OCI-LY7 (cell line): ENCODE data around the gene VPS26B. TPM values are rescaled to one million over a fixed set of nuclear protein-coding genes. Genes with fewer than 3 reads are reported as not detected.

Experiments used
- BruUV-seq: library from RNA; stranded (reverse); fragments of 400-500 nt; replicated peaks from 2 replicates; lab custom pipeline; 2021; lab: Mats Ljungman, UMichigan
- CTCF ChIA-PET: fragments of 300-600 bp; sonication (Branson Sonifier 250); formaldehyde crosslinking; loops from one replicate; lab custom pipeline; 2022; ENCODE audit warnings: antibody characterized with exemption; ENCODE audit not compliant: unreplicated experiment; lab: Charles Lee
- POLR2A ChIA-PET: fragments of 300-600 bp; sonication (Branson Sonifier 250); formaldehyde crosslinking; loops from one replicate; lab custom pipeline; 2022; ENCODE audit warnings: antibody characterized with exemption; lab: Charles Lee
- DNase-seq: peaks from one replicate; pipeline ENCODE4 v3.0.0-alpha.2; 2015; ENCODE audit warnings: low spot score
- H2AFZ ChIP-seq: fragments of 200-600 bp; sonication (generic), shearing (Covaris generic); 2 replicates; pipeline ENCODE4 v1.6.1; 2014; ENCODE audit warnings: mild to moderate bottlenecking, antibody characterized with exemption, low read length, moderate library complexity
- H3K27ac ChIP-seq: fragments of 200-600 bp; sonication (generic); 2 replicates; pipeline ENCODE4 v1.5.1; 2014; ENCODE audit warnings: mixed run types, low read depth, mild to moderate bottlenecking, moderate library complexity, low read length, inconsistent platforms; ENCODE audit not compliant: poor library complexity, severe bottlenecking
- H3K36me3 ChIP-seq: fragments of 200-600 bp; sonication (generic); 2 replicates; pipeline ENCODE4 v1.6.1; 2014; ENCODE audit warnings: mild to moderate bottlenecking, antibody characterized with exemption, low read length, moderate library complexity, mixed read lengths; ENCODE audit not compliant: insufficient read depth
- H3K4me1 ChIP-seq: fragments of 200-600 bp; sonication (generic); 2 replicates; pipeline ENCODE4 v1.5.1; 2014; ENCODE audit warnings: mild to moderate bottlenecking, low read length; ENCODE audit not compliant: insufficient read depth, poor library complexity, severe bottlenecking
- H3K4me2 ChIP-seq: fragments of 200-600 bp; sonication (generic); 2 replicates; pipeline ENCODE4 v1.6.1; 2014; ENCODE audit warnings: mild to moderate bottlenecking, low read length
- H3K4me3 ChIP-seq: fragments of 200-600 bp; sonication (generic); 2 replicates; pipeline ENCODE4 v1.5.1; 2014; ENCODE audit warnings: mild to moderate bottlenecking, low read depth, low read length; ENCODE audit not compliant: poor library complexity, severe bottlenecking
- H3K79me2 ChIP-seq: fragments of 200-600 bp; sonication (generic); 2 replicates; pipeline ENCODE4 v1.6.1; 2016; ENCODE audit warnings: low read depth, mild to moderate bottlenecking, low read length, moderate library complexity, mixed read lengths; ENCODE audit not compliant: insufficient read depth
- H3K9me2 ChIP-seq: fragments of 200-600 bp; sonication (generic); 2 replicates; pipeline ENCODE4 v1.6.1; 2016; ENCODE audit warnings: mild to moderate bottlenecking, low read length, mixed read lengths; ENCODE audit not compliant: insufficient read depth
- H3K9me3 ChIP-seq: fragments of 200-600 bp; sonication (generic); 2 replicates; pipeline ENCODE4 v1.6.1; 2014; ENCODE audit warnings: mild to moderate bottlenecking, mixed run types, low read length, mixed read lengths
- H4K20me1 ChIP-seq: fragments of 200-600 bp; sonication (generic); 2 replicates; pipeline ENCODE4 v1.6.1; 2014; ENCODE audit warnings: mild to moderate bottlenecking, antibody characterized with exemption, low read length, moderate library complexity, mixed read lengths; ENCODE audit not compliant: insufficient read depth
- EZH2phosphoT487 ChIP-seq: fragments of 200-600 bp; sonication (generic); IDR thresholded peaks from 2 replicates; pipeline ENCODE4 v1.6.1; 2018; ENCODE audit warnings: low read depth, borderline replicate concordance, mild to moderate bottlenecking, mixed run types, antibody characterized with exemption, low read length, moderate library complexity, mixed read lengths
- intact Hi-C: fragments of 100-400 bp; cut with micrococcal nuclease; formaldehyde crosslinking; loops from one replicate; pipeline ENCODE4 v1.10.0; 2022; ENCODE audit not compliant: unreplicated experiment
- total RNA-seq, 2 experiments: library from RNA; depleted of rRNA in 1 of 2; stranded (reverse); fragments of >200 nt in 1 of 2; shearing (Covaris generic) in 1 of 2; gene quantifications; 2 replicates each; pipeline ENCODE4 v1.2.3, GENCODE V29; 2014 to 2022
- TF ChIP-seq, protein P1 (sequence below): fragments of 200-600 bp; sonication (generic); conservative IDR thresholded peaks from 2 replicates; pipeline ENCODE4 v1.5.1; 2014; ENCODE audit warnings: mild to moderate bottlenecking, antibody characterized with exemption, low read length, moderate library complexity, mixed read lengths

The VPS26B gene
- total RNA-seq, 2 experiments from 2014 or later = 24.9 to 25.1 TPM

DNA sequence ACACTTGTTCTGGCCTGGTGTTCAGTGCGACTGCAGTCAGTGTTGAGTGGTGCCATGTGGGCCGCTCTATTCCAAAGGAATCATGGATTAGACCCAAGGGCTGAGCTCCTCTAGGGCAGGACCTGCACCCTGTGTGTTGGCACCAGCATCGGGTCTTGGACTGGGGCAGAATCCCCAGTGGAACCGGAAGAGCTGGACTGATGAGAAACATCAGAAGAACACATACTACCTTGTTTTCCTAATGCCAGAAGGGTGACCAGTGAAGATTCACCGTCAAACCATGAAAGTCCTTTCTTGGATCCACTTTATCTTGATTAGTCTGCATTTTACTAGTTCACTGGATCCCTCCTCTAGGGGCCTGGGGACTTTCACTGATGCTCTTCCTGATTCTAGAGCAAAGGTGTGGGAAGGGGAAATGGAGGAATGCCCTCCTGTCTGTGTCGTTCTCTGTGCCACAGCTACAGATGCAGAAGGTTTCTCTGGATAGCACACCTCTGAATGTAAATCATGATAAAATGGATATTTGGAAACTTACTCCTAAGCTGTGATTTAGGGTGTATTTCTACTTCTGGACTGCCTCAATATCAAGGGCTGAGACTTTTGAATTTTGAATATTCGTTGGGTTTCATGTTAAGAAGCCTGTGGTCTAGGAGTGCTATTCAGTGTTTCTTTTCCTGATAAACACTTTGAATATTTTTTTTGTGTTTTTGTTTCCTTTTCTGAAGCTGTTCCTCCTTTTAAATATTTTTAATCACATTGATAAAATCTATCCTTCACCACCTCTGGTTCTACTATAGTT is 40.7 kb downstream of the VPS26B start:
- Histone ChIP-seq H3K4me2 (no peak overlapping the region), H3K9me2 (no peaks in the 10 kb centered on the region), H3K27ac (no peak overlapping the region), H3K4me3 (no peak overlapping the region), H3K4me1 (peaks cover 8% of the 10 kb centered on the region), H3K36me3 (peaks cover 10% of the 10 kb centered on the region; the same call in 1 of the 2 replicates), H3K9me3 (no peaks in the 10 kb centered on the region), H4K20me1 (no peaks in the 10 kb centered on the region), H2AFZ (no peak overlapping the region), H3K79me2 (no peaks in the 10 kb centered on the region)
- no TSS peak for BruUV-seq
- DNase-seq = no peak
- POLR2A ChIA-PET = no interaction called here
- intact Hi-C loops = no loop called here
- CTCF ChIA-PET = no interaction called here
- TF ChIP-seq EZH2phosphoT487 = no peak
- TF ChIP-seq, protein P1, sequence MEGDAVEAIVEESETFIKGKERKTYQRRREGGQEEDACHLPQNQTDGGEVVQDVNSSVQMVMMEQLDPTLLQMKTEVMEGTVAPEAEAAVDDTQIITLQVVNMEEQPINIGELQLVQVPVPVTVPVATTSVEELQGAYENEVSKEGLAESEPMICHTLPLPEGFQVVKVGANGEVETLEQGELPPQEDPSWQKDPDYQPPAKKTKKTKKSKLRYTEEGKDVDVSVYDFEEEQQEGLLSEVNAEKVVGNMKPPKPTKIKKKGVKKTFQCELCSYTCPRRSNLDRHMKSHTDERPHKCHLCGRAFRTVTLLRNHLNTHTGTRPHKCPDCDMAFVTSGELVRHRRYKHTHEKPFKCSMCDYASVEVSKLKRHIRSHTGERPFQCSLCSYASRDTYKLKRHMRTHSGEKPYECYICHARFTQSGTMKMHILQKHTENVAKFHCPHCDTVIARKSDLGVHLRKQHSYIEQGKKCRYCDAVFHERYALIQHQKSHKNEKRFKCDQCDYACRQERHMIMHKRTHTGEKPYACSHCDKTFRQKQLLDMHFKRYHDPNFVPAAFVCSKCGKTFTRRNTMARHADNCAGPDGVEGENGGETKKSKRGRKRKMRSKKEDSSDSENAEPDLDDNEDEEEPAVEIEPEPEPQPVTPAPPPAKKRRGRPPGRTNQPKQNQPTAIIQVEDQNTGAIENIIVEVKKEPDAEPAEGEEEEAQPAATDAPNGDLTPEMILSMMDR = no peak

DNA sequence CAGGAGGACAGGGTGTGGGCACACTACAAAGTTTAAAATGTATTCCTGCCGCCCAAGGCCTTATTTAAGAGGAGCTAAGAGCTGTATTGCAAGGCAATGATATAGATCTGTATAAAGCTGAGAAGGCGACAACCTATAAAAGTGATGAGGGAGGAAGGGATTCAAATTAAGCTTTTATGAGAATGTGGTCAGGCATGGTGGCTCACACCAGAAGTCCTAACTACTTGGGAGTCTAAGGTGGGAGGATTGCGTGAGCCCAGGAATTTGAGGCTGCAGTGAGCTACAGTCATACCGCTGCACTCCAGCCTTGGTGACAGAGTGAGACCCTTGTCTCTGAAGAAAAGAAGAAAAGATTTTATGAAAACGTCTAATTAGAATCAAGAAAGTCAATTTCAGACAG is 42.0 kb downstream of the VPS26B start:
- BruUV-seq = no TSS peak
- no peak for TF ChIP-seq EZH2phosphoT487
- TF ChIP-seq, protein P1 = no peak
- intact Hi-C loops = no loop called here
- H3K9me3 ChIP-seq = no peaks in the 10 kb centered on the region
- no peaks in the 10 kb centered on the region for H4K20me1 ChIP-seq
- H2AFZ ChIP-seq = no peak overlapping the region
- no peak for DNase-seq
- H3K9me2 ChIP-seq = no peaks in the 10 kb centered on the region
- ChIA-PET POLR2A (interaction anchor here (0.7 kb wide), 1 partner anchor 12 kb away, joined by 4 read pairs; no protein-coding TSS in a partner anchor), CTCF (no interaction called here)
- H3K4me1 ChIP-seq = no peaks in the 10 kb centered on the region
- H3K36me3 ChIP-seq = peaks cover 4% of the 10 kb centered on the region; the same call in 1 of the 2 replicates
- H3K79me2 ChIP-seq = no peaks in the 10 kb centered on the region
- no peak overlapping the region for H3K27ac ChIP-seq
- H3K4me2 ChIP-seq = no peak overlapping the region
- H3K4me3 ChIP-seq = no peak overlapping the region

DNA sequence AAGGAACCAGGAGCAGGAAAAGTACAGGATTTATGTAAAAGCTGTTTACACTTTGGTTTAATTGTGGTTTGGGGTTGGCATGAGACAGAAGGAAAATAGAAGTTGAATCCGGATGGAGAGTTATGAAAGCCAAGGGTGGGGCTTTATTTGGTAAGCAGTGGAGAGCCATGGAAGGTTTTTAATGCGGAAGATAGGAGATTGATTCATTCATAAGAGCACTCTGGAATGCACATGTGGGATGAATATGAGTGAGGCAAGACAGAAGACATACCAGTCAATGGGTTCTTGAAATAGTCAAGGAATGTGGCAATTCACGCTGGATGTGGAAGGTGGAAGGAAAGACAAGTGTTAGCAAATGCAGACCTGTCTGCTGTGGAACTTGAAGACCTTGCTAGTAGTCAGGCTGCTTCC is 42.4 kb downstream of the VPS26B start:
- Histone ChIP-seq H3K9me3 (no peaks in the 10 kb centered on the region), H3K4me2 (no peak overlapping the region), H3K79me2 (no peaks in the 10 kb centered on the region), H3K4me3 (no peak overlapping the region), H4K20me1 (no peaks in the 10 kb centered on the region), H3K36me3 (no peaks in the 10 kb centered on the region), H3K4me1 (no peaks in the 10 kb centered on the region), H2AFZ (no peak overlapping the region), H3K27ac (no peak overlapping the region), H3K9me2 (no peaks in the 10 kb centered on the region)
- no TSS peak for BruUV-seq
- intact Hi-C loops = no loop called here
- TF ChIP-seq EZH2phosphoT487 = no peak
- TF ChIP-seq, protein P1 = no peak
- DNase-seq = no peak
- ChIA-PET CTCF (no interaction called here), POLR2A (interaction anchor here (0.7 kb wide), 1 partner anchor 12 kb away, joined by 4 read pairs; no protein-coding TSS in a partner anchor)
